GM19025 (cell line): ENCODE data around the gene NR2C2.

ENCODE experiments used
- ATAC-seq: cut with Tn5 transposase; IDR thresholded peaks from one replicate; pipeline ENCODE4 v1.9.1; 2021; ENCODE audit warnings: mild to moderate bottlenecking, low read depth, moderate library complexity; ENCODE audit not compliant: unreplicated experiment

The NR2C2 gene

GRCh38 chr3:15094187-15094875 lies 146.9 kb downstream of the NR2C2 start:
- no peak for ATAC-seq

GRCh38 chr3:15096046-15096445 lies 148.7 kb downstream of the NR2C2 start:
- ATAC-seq: no peak

- ATAC-seq: no peak
Observed at GRCh38 chr3:15097891-15098290, 150.5 kb downstream of the NR2C2 start.
